DMS 273 (cell line): ENCODE measurements around the gene CEP55.

Experiments
- DNase-seq: peaks from one replicate; lab custom pipeline; 2025; ENCODE audit not compliant: unreplicated experiment; lab: John Stamatoyannopoulos, UW

The CEP55 gene

GRCh38 chr10:93468461-93469213, 27.8 kb upstream of the CEP55 start:
- DNase-seq, result no peak

- DNase-seq, result no peak
Observed at GRCh38 chr10:93469454-93469853, 27.0 kb upstream of the CEP55 start.

GRCh38 chr10:93471110-93471651, 25.2 kb upstream of the CEP55 start:
- no peak for DNase-seq

- no peak for DNase-seq
Observed at GRCh38 chr10:93473161-93473560, 23.3 kb upstream of the CEP55 start.

GRCh38 chr10:93473804-93474472, 22.5 kb upstream of the CEP55 start:
- DNase-seq, result no peak

- no peak for DNase-seq
Observed at GRCh38 chr10:93475227-93475626, 21.2 kb upstream of the CEP55 start.

- no peak for DNase-seq
Observed at GRCh38 chr10:93475871-93476270, 20.5 kb upstream of the CEP55 start.

- no peak for DNase-seq
Observed at GRCh38 chr10:93476756-93477155, 19.7 kb upstream of the CEP55 start.

- no peak for DNase-seq
Observed at GRCh38 chr10:93478873-93479272, 17.5 kb upstream of the CEP55 start.

- DNase-seq, result no peak
Observed at GRCh38 chr10:93481637-93482144, 14.7 kb upstream of the CEP55 start.

GRCh38 chr10:93482145-93482834, 14.1 kb upstream of the CEP55 start, which contains the start of gene MYOF:
MYOF (minus strand) TSS chr10:93482334; CDS start chr10:93482194, 140 bp downstream.
- DNase-seq, result peak; percentile 76

GRCh38 chr10:93485690-93486089, 10.7 kb upstream of the CEP55 start:
- DNase-seq, result no peak

GRCh38 chr10:93488956-93489528, 7.4 kb upstream of the CEP55 start:
- DNase-seq, result no peak

GRCh38 chr10:93491602-93492121, 4.8 kb upstream of the CEP55 start:
- no peak for DNase-seq

GRCh38 chr10:93493162-93493561, 3.2 kb upstream of the CEP55 start:
- DNase-seq, result no peak

GRCh38 chr10:93494494-93494893, 1.9 kb upstream of the CEP55 start:
- DNase-seq, result no peak

GRCh38 chr10:93495654-93496321, 624 bp upstream of the CEP55 start:
- DNase-seq, result peak; percentile 68

- no peak for DNase-seq
Observed at GRCh38 chr10:93498166-93498565, 1.8 kb downstream of the CEP55 start.

- DNase-seq, result no peak
Observed at GRCh38 chr10:93501650-93502049, 5.2 kb downstream of the CEP55 start.

- no peak for DNase-seq
Observed at GRCh38 chr10:93503075-93503474, 6.7 kb downstream of the CEP55 start.
